ENCODE measurements around the gene UBE2V1.

DNA sequence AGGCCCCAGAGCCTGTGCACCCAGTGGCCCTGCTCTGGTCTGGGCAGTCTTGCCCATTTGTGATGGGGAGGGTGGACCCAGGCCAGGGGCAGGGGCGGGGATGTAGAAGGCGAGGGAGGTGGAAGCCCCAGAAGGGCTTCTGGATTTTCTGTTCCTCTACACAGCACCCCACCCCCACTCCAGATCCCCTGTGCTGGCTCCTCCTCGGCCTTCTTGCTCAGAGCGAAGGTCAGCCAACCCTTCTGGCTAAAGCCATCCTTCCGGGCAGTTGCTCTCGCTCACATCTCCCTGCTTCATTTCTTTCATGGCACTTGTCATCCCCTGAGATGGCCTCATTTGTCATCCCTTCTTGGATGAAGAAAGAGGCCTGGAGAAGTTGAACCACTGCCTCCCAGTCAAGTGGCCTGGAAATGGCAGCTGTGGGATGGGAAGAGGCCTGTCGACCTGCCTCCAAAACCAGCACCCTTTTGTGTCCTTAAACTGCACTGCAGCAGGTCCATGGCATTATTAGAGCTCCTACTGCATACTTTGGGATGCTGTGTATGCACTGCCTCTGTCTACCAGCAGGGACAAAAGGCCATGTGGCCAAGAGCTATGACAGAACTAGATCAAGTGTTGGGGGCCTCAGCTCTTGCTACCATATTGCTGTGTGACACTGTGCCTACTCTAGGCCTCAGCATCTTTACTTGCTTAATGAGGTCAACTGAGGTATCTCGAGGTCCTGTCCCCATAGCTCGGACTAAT lies 20.7 kb upstream of the UBE2V1 start:
- TF ChIP-seq CTCF (IDR thresholded peaks at IDR 0.05; ENCODE audit: poor library complexity): no peak
- TF ChIP-seq EZH2 (IDR thresholded peaks at IDR 0.05; ENCODE audit: borderline replicate concordance): no peak
- no peak for TF ChIP-seq EZH2phosphoT487 (IDR thresholded peaks at IDR 0.05; ENCODE audit: low read depth, severe bottlenecking, unreplicated experiment)
